IMR-90 (cell line): ENCODE results near the gene ANKMY2. TPM values are rescaled to one million over a fixed set of nuclear protein-coding genes. Genes with fewer than 3 reads are reported as not detected.
A peak's percentile ranks its signal among the peaks of the same experiment; 100 is the strongest.

Source experiments
- ATAC-seq: fragments of 200-7000 bp; cut with Tn5 transposase; 2 replicates; pipeline ENCODE4 v1.9.1; 2020; ENCODE audit warnings: low read depth, mild to moderate bottlenecking, moderate library complexity
- BruUV-seq: library from RNA; stranded (reverse); fragments of 400-500 nt; replicated peaks from 2 replicates; lab custom pipeline; 2021; lab: Mats Ljungman, UMichigan
- CTCF ChIA-PET: fragments of 300-600 bp; formaldehyde crosslinking; extraction: SDS; loops from one replicate; lab custom pipeline; 2021; ENCODE audit warnings: antibody characterized with exemption; lab: Yijun Ruan, JAX
- POLR2A ChIA-PET: fragments of 300-600 bp; sonication (Branson Sonifier 250); formaldehyde crosslinking; loops from one replicate; lab custom pipeline; 2022; ENCODE audit warnings: antibody characterized with exemption; ENCODE audit not compliant: unreplicated experiment; lab: Charles Lee
- DNase-seq: peaks from one replicate; pipeline ENCODE4 v3.0.0; 2013
- H2AFZ ChIP-seq: replicated peaks from 2 replicates; pipeline ENCODE3; 2013; ENCODE audit warnings: low read length, mild to moderate bottlenecking; ENCODE audit not compliant: poor library complexity
- H2AK5ac ChIP-seq: 2 replicates; pipeline ENCODE4 v1.6.1; 2013; ENCODE audit warnings: low read depth, low read length, inconsistent platforms
- H2AK9ac ChIP-seq: replicated peaks from 2 replicates; pipeline ENCODE3; 2013; ENCODE audit warnings: mild to moderate bottlenecking, low read depth, low read length, moderate library complexity; ENCODE audit not compliant: poor library complexity
- H2BK120ac ChIP-seq: 2 replicates; pipeline ENCODE4 v1.6.1; 2013; ENCODE audit warnings: low read depth, low read length, inconsistent platforms
- H2BK15ac ChIP-seq: 3 replicates; pipeline ENCODE4 v1.6.1; 2013; ENCODE audit warnings: low read depth, low read length, inconsistent platforms
- H2BK20ac ChIP-seq: 2 replicates; pipeline ENCODE4 v1.6.1; 2013; ENCODE audit warnings: low read depth, mild to moderate bottlenecking, inconsistent platforms, low read length, moderate library complexity
- H2BK5ac ChIP-seq: 2 replicates; pipeline ENCODE4 v1.6.1; 2013; ENCODE audit warnings: mild to moderate bottlenecking, low read depth, low read length, inconsistent platforms; ENCODE audit not compliant: poor library complexity, severe bottlenecking
- H3K14ac ChIP-seq: replicated peaks from 2 replicates; pipeline ENCODE4 v1.6.1; 2013; ENCODE audit warnings: low read depth, low read length, inconsistent platforms
- H3K18ac ChIP-seq: 2 replicates; pipeline ENCODE4 v1.6.1; 2013; ENCODE audit warnings: low read depth, low read length, control low read depth
- H3K23ac ChIP-seq: 2 replicates; pipeline ENCODE4 v1.6.1; 2013; ENCODE audit warnings: low read depth, low read length, inconsistent platforms
- H3K27ac ChIP-seq: 2 replicates; pipeline ENCODE4 v1.5.1; 2013; ENCODE audit warnings: mild to moderate bottlenecking, control low read depth, low read length; ENCODE audit not compliant: insufficient read depth
- H3K27me3 ChIP-seq: 2 replicates; pipeline ENCODE4 v1.6.1; 2013; ENCODE audit warnings: low read length; ENCODE audit not compliant: control insufficient read depth, insufficient read depth
- H3K36me3 ChIP-seq: 2 replicates; pipeline ENCODE4 v1.6.1; 2013; ENCODE audit warnings: low read length, mixed read lengths; ENCODE audit not compliant: control insufficient read depth, insufficient read depth
- H3K4ac ChIP-seq: 2 replicates; pipeline ENCODE4 v1.6.1; 2013; ENCODE audit warnings: low read depth, low read length, inconsistent platforms
- H3K4me1 ChIP-seq: 2 replicates; pipeline ENCODE4 v1.6.1; 2013; ENCODE audit warnings: low read length, mixed read lengths; ENCODE audit not compliant: control insufficient read depth, insufficient read depth
- H3K4me2 ChIP-seq: 2 replicates; pipeline ENCODE4 v1.6.1; 2013; ENCODE audit warnings: low read depth, mild to moderate bottlenecking, control low read depth, low read length, moderate library complexity
- H3K4me3 ChIP-seq: 2 replicates; pipeline ENCODE4 v1.5.1; 2013; ENCODE audit warnings: low read depth, mild to moderate bottlenecking, control low read depth, low read length, moderate library complexity; ENCODE audit not compliant: insufficient read depth
- H3K56ac ChIP-seq: 2 replicates; pipeline ENCODE4 v1.6.1; 2013; ENCODE audit warnings: low read length, inconsistent platforms; ENCODE audit not compliant: insufficient read depth; ENCODE audit errors: extremely low read depth
- H3K79me1 ChIP-seq, 2 experiments: 2 replicates each; pipeline ENCODE4 v1.6.1; 2013; ENCODE audit warnings: low read length in 2 of 2, inconsistent platforms in 1 of 2, low read depth in 1 of 2
- H3K9ac ChIP-seq: 2 replicates; pipeline ENCODE4 v1.6.1; 2013; ENCODE audit warnings: low read depth, low read length, control low read depth
- H3K9me1 ChIP-seq: 2 replicates; pipeline ENCODE4 v1.6.1; 2013; ENCODE audit warnings: low read length, inconsistent platforms; ENCODE audit not compliant: insufficient read depth
- H3K9me3 ChIP-seq: 2 replicates; pipeline ENCODE4 v1.6.1; 2013; ENCODE audit warnings: low read length; ENCODE audit not compliant: control insufficient read depth, insufficient read depth
- H4K20me1 ChIP-seq: 2 replicates; pipeline ENCODE4 v1.6.1; 2013; ENCODE audit warnings: low read length, inconsistent platforms; ENCODE audit not compliant: insufficient read depth
- H4K5ac ChIP-seq: 2 replicates; pipeline ENCODE4 v1.6.1; 2013; ENCODE audit warnings: mild to moderate bottlenecking, low read depth, low read length, control low read depth
- H4K8ac ChIP-seq, 2 experiments: 2 replicates each; pipeline ENCODE4 v1.6.1; 2013; ENCODE audit warnings: low read depth in 2 of 2, low read length in 2 of 2, control low read depth in 1 of 2, inconsistent platforms in 1 of 2
- H4K91ac ChIP-seq: 2 replicates; pipeline ENCODE4 v1.6.1; 2013; ENCODE audit warnings: low read depth, low read length, inconsistent platforms; ENCODE audit not compliant: insufficient read depth
- BHLHE40 ChIP-seq: fragments of 150-350 bp; IDR thresholded peaks from 2 replicates; pipeline ENCODE4 v1.6.1; 2016; ENCODE audit warnings: mild to moderate bottlenecking, low read depth, low read length
- CEBPB ChIP-seq: IDR thresholded peaks from 2 replicates; pipeline ENCODE4 v1.6.1; 2012; ENCODE audit warnings: low read depth, low read length, improper control_type of control experiment
- CHD1 ChIP-seq: IDR thresholded peaks from 2 replicates; pipeline ENCODE4 v1.6.1; 2012; ENCODE audit warnings: low read depth, low read length, improper control_type of control experiment
- FOS ChIP-seq: fragments of 150-350 bp; IDR thresholded peaks from 2 replicates; pipeline ENCODE4 v1.6.1; 2016; ENCODE audit warnings: low read depth, low read length
- MAFK ChIP-seq: IDR thresholded peaks from 2 replicates; pipeline ENCODE4 v1.6.1; 2012; ENCODE audit warnings: low read depth, low read length, improper control_type of control experiment
- MAZ ChIP-seq: IDR thresholded peaks from 2 replicates; pipeline ENCODE4 v1.6.1; 2012; ENCODE audit warnings: low read depth, mild to moderate bottlenecking, low read length, improper control_type of control experiment, moderate library complexity, borderline replicate concordance
- MXI1 ChIP-seq: IDR thresholded peaks from 2 replicates; pipeline ENCODE4 v1.6.1; 2012; ENCODE audit warnings: low read depth, mild to moderate bottlenecking, low read length, moderate library complexity, borderline replicate concordance
- POLR2A ChIP-seq: IDR thresholded peaks from 2 replicates; pipeline ENCODE4 v1.6.1; 2012; ENCODE audit warnings: mild to moderate bottlenecking, low read depth, low read length
- RAD21 ChIP-seq: IDR thresholded peaks from 2 replicates; pipeline ENCODE4 v1.6.1; 2012; ENCODE audit warnings: low read length, improper control_type of control experiment
- RCOR1 ChIP-seq: IDR thresholded peaks from 2 replicates; pipeline ENCODE4 v1.6.1; 2012; ENCODE audit warnings: mild to moderate bottlenecking, low read length, improper control_type of control experiment; ENCODE audit not compliant: insufficient replicate concordance
- RFX5 ChIP-seq: IDR thresholded peaks from 2 replicates; pipeline ENCODE4 v1.8.0; 2012; ENCODE audit warnings: low read depth, mild to moderate bottlenecking, low read length, moderate library complexity
- SMC3 ChIP-seq: fragments of 150-350 bp; IDR thresholded peaks from 2 replicates; pipeline ENCODE4 v1.6.1; 2016; ENCODE audit warnings: low read depth, mild to moderate bottlenecking, antibody characterized with exemption, low read length, moderate library complexity
- USF2 ChIP-seq: fragments of 150-350 bp; IDR thresholded peaks from 2 replicates; pipeline ENCODE4 v1.6.1; 2017; ENCODE audit warnings: mild to moderate bottlenecking, antibody characterized with exemption, low read length, low read depth
- WGBS, 2 experiments: methylation state at CpG; one replicate each; pipeline versions ENCODE4 v1.1.5 to v1.1.7; 2013; ENCODE audit warnings: missing lambda C conversion rate in 2 of 2; ENCODE audit not compliant: insufficient read length in 1 of 2; ENCODE audit errors: extremely low coverage in 2 of 2; 5-methylcytosine and 5-hydroxymethylcytosine counted together
- dilution Hi-C: fragments of 300-500 bp; cut with HindIII; formaldehyde crosslinking; loops from one replicate; pipeline ENCODE4 v1.14.3; 2018; ENCODE audit warnings: low sequenced_read_pairs; ENCODE audit not compliant: unreplicated experiment
- in situ Hi-C: fragments of 300-500 bp; cut with MboI; formaldehyde crosslinking; loops from 3 replicates; pipeline ENCODE4 v1.14.3; 2019; ENCODE audit warnings: low sequenced_read_pairs, inconsistent platforms, mixed read lengths
- intact Hi-C: fragments of 100-400 bp; cut with micrococcal nuclease; formaldehyde crosslinking; loops from 2 replicates; pipeline ENCODE4 v1.10.0; 2022
- polyA plus RNA-seq, 3 experiments: library from polyadenylated mRNA; depleted of rRNA; stranded (reverse); fragments of >200 nt; gene quantifications; 2 replicates each; pipeline ENCODE4 v1.2.3, GENCODE V29; 2012; ENCODE audit warnings: low replicate concordance in 1 of 3
- total RNA-seq: library from RNA; depleted of rRNA; stranded (reverse); fragments of >200 nt; gene quantifications from 2 replicates; pipeline ENCODE4 v1.2.3, GENCODE V29; 2012
- TF ChIP-seq, protein P1 (sequence below): conservative IDR thresholded peaks from 2 replicates; pipeline ENCODE4 v1.5.1; 2012; ENCODE audit warnings: mild to moderate bottlenecking, low read depth, low read length, improper control_type of control experiment
- TF ChIP-seq, protein P2 (sequence below): fragments of 150-350 bp; IDR thresholded peaks from 2 replicates; pipeline ENCODE4 v1.6.1; 2016; ENCODE audit warnings: low read depth, mild to moderate bottlenecking, low read length, moderate library complexity, borderline replicate concordance

Gene ANKMY2
- total and polyA plus RNA-seq, 2 of the 4 experiments (the other 2 are of a cell fraction) = 19.5 to 41.9 TPM

DNA sequence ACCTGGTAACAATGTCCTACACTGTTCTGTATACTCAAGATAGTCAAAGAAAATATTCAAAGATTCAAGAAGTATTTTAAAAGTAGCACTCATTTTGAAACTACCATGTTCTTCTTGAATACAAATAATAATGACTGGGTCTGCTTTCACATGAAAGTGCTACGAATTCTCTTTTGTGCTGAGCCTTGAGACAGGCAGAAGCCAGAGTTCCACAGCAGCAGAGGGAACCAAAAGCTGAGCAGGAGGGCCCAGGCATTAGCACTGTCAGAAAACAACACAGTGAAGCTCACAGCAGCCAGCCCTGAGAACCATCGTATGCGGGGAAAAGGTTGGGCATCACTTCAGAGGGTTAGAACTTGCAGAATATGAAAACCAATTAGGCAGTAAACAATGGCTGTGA lies 38.9 kb downstream of the ANKMY2 start:
- H3K27me3 ChIP-seq = no peaks in the 10 kb centered on the region
- H3K79me1 ChIP-seq = peaks cover 1 to 2% of the 10 kb centered on the region in 2 experiments; a peak in 2 of 4 replicates
- peak overlapping the region; percentile 23 for H2AFZ ChIP-seq
- H3K27ac ChIP-seq = no peak overlapping the region
- no peaks in the 10 kb centered on the region for H3K9me1 ChIP-seq
- H4K20me1 ChIP-seq = no peaks in the 10 kb centered on the region
- in situ Hi-C loops (loop anchor here (25.0 kb wide), 1 partner anchor 306 kb away; no protein-coding TSS in a partner anchor), intact Hi-C loops (loop anchor here (5.0 kb wide), 1 partner anchor 311 kb away; no protein-coding TSS in a partner anchor), dilution Hi-C loops (no loop called here)
- no peaks in the 10 kb centered on the region for H3K9me3 ChIP-seq
- 0 out of 2 replicates have a peak, but pooled peaks cover 3% of the 10 kb centered on the region for H3K4me1 ChIP-seq
- DNase-seq (no peak), ATAC-seq (peak; percentile 14; the same call in 1 of the 2 replicates)
- H2AK9ac ChIP-seq = peak overlapping the region; percentile 78
- no CpG with 5 or more reads among the region's 3 CpGs for WGBS, 2 experiments
- no peak overlapping the region for H4K5ac ChIP-seq
- BruUV-seq = no TSS peak
- no peak overlapping the region for H3K9ac ChIP-seq
- H2BK20ac ChIP-seq = peak overlapping the region; percentile 36; the same call in 1 of the 2 replicates
- no peak overlapping the region for H3K4me2 ChIP-seq
- H4K91ac ChIP-seq = no peak overlapping the region; the same call in 1 of the 2 replicates
- no peak overlapping the region for H3K14ac ChIP-seq
- peaks cover 23% of the 10 kb centered on the region for H3K36me3 ChIP-seq
- no peak overlapping the region for H2BK120ac ChIP-seq
- ChIA-PET CTCF (no interaction called here), POLR2A (no interaction called here)
- no peak overlapping the region for H3K4me3 ChIP-seq
- H2AK5ac ChIP-seq = no peak overlapping the region
- H3K56ac ChIP-seq = no peak overlapping the region
- H3K23ac ChIP-seq = no peak overlapping the region
- H2BK15ac ChIP-seq = no peak overlapping the region
- no peak overlapping the region for H3K4ac ChIP-seq
- H4K8ac ChIP-seq = no peak overlapping the region
- no peak overlapping the region for H2BK5ac ChIP-seq
- no peak for TF ChIP-seq MXI1
- TF ChIP-seq, protein P1, sequence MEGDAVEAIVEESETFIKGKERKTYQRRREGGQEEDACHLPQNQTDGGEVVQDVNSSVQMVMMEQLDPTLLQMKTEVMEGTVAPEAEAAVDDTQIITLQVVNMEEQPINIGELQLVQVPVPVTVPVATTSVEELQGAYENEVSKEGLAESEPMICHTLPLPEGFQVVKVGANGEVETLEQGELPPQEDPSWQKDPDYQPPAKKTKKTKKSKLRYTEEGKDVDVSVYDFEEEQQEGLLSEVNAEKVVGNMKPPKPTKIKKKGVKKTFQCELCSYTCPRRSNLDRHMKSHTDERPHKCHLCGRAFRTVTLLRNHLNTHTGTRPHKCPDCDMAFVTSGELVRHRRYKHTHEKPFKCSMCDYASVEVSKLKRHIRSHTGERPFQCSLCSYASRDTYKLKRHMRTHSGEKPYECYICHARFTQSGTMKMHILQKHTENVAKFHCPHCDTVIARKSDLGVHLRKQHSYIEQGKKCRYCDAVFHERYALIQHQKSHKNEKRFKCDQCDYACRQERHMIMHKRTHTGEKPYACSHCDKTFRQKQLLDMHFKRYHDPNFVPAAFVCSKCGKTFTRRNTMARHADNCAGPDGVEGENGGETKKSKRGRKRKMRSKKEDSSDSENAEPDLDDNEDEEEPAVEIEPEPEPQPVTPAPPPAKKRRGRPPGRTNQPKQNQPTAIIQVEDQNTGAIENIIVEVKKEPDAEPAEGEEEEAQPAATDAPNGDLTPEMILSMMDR = no peak
- no peak for TF ChIP-seq MAFK
- TF ChIP-seq, protein P2, sequence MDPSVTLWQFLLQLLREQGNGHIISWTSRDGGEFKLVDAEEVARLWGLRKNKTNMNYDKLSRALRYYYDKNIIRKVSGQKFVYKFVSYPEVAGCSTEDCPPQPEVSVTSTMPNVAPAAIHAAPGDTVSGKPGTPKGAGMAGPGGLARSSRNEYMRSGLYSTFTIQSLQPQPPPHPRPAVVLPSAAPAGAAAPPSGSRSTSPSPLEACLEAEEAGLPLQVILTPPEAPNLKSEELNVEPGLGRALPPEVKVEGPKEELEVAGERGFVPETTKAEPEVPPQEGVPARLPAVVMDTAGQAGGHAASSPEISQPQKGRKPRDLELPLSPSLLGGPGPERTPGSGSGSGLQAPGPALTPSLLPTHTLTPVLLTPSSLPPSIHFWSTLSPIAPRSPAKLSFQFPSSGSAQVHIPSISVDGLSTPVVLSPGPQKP = no peak
- no peak for TF ChIP-seq BHLHE40
- no peak for TF ChIP-seq CEBPB
- no peak for TF ChIP-seq FOS
- no peak for TF ChIP-seq RAD21
- no peak for TF ChIP-seq RCOR1
- TF ChIP-seq POLR2A = no peak
- TF ChIP-seq SMC3 = no peak
- TF ChIP-seq USF2 = no peak
- TF ChIP-seq MAZ = no peak
- no peak for TF ChIP-seq RFX5
- TF ChIP-seq CHD1 = no peak
- no peak overlapping the region for H3K18ac ChIP-seq
